HT-29 (cell line): ENCODE measurements around the gene LSM7. TPM values are rescaled to one million over a fixed set of nuclear protein-coding genes. Genes with fewer than 3 reads are reported as not detected.

Experiments
- DNase-seq: peaks from one replicate; pipeline ENCODE4 v3.0.0-alpha.2; 2015; ENCODE audit warnings: low spot score
- total RNA-seq: library from RNA; depleted of rRNA; stranded (reverse); fragments of >200 nt; shearing (Covaris generic); gene quantifications from 2 replicates; pipeline ENCODE4 v1.2.3, GENCODE V29; 2014

LSM7 gene
- total RNA-seq, 1 experiment from 2014 or later, result 306 TPM

DNA sequence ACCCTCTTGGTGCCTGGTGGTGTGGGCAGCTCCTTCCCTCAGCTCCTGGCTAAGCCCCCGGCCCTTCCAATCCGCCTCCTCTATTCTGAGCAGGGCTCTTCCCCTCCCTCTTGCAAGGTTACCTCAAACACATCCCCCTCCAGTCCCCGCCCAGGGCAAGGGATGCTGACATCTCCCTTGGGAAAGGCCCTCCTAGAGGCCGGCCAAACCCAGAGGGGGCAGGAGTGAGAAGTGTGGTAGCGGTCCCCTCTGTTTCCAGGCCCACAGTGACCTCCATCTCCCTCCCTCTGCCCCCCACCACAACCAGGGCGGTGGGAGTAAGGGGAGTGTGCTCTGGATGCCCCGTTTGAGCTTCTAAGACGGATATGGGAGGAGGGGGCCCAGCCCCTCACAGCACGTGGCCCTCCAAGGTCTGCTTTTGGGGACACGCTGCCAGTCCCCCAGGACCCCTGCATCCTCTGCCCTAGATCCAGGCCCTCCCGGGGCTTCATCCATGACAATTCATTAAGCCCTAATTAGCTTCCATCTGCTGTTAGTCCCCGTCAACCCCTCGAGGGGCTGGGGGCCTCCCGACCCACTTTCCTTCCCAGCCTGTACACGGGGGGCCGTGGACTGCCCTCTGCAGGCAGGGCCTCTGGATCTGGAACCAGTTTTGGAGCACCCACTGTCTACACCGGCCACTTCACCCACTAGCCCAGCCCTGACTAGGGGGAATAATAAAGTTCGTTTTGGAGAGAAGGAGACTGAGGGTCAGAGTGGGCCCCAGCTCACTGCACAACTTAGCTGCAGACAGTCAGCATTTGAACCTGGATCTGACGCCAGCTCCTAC is 22.7 kb downstream of the LSM7 start:
- no peak for DNase-seq

DNA sequence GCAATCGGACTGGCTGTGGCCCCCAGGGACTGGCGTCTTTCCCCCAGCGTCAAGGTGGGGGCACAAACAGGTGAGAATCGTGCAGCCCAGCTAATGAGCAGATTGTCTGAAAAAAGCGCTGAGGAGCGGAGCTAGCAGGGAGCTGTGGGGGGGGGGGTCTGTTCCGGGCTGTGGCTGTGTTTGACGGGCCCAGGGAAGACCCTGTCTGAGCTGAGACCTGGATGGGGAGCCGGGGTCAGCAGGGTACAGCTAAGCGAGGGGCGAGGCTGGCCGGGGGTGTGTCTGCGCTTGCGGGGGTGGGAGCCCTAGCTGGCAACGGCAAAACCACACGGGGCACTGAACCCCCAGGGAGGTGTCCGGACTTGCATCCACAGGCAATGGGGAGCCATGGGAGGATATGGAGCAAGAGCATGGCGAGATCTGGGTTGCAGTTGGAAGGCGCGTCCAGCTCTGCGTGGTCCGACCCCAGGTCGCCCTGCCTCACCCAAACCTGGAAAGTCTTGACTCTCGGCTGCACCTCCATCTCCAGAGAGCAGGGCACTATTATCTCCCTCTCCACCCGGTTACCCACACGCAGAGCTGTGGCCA is 25.1 kb downstream of the LSM7 start:
- no peak for DNase-seq

DNA sequence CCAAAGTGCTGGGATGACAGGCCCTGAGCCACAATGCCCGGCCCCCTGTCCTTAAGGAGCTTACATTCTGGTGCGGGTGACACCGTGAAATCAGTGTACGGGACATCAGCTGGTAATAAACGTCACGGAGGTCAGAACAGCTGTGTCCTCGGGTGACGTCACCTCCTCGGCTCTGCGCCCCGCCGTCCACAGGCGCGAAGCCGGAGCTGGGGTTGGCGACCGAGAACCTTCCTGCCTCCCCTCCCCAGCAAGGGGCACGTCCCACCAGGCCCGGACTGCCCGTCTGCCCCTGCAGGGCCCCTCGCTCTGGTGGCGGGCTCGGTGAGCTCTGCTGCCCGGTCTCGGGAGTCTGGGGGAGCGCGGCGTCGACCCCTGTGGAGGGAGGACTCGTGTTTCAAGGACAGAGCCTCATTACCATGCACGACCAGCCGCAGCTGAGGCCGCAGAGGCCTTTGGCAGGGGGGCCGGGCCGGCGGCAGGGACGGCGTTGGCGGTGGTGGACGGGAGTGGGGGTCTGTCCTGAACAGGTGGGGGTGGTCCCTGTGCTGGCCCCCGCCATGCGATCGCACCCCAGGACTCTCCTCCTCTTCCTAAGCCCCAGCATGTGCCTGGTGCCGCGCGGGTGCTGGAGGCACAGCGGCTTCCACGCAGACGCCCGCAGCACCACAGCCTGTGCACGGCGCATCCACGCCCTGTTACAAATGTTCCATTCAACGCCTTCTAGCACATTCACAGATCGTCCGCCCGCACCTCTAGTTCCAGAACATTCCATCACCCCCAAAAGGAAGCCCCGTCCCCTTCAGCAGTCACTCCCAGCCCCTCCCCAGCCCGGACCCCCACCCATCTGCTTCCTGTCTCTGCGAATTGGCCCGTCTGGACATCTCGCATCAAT is 25.8 kb downstream of the LSM7 start:
- no peak for DNase-seq

DNA sequence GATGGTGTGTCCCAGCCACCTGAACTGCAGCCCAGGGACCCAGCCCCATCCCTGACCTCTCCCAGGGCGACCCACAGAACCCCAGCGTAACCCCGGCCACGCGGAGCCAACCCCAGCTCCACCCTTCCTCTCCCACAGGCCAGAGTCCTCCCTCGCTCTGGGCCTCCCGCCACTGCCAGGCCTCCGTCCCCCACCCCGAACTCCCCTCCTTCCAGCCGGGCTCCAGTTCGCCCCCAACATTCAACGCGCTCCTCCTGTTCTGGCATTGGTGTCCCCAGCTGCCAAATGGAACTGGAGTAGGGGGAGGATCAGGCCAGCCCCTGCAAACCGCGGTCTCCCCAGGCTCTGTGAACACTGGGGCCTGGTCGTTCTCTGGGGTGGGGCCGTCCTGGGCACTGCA is 27.9 kb downstream of the LSM7 start:
- no peak for DNase-seq

DNA sequence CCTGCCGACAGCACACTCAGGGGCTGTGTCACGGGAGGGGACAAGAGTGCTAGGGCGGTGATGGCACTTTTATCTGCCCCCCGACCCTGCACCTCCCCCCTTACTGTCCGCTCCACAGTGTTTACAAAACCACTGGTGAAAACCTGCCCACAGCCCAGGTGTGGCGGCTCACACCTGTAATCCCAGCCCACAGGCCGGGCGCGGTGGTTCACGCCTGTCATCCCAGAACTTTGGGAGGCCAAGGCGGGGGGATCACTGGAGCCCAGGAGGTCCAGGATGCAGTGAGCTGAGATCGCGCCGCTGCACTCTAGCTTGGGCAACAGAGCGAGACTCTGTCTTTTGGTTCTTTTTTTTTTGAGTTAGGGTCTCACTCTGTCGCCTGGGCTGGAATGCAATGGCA is 32.2 kb downstream of the LSM7 start:
- no peak for DNase-seq

DNA sequence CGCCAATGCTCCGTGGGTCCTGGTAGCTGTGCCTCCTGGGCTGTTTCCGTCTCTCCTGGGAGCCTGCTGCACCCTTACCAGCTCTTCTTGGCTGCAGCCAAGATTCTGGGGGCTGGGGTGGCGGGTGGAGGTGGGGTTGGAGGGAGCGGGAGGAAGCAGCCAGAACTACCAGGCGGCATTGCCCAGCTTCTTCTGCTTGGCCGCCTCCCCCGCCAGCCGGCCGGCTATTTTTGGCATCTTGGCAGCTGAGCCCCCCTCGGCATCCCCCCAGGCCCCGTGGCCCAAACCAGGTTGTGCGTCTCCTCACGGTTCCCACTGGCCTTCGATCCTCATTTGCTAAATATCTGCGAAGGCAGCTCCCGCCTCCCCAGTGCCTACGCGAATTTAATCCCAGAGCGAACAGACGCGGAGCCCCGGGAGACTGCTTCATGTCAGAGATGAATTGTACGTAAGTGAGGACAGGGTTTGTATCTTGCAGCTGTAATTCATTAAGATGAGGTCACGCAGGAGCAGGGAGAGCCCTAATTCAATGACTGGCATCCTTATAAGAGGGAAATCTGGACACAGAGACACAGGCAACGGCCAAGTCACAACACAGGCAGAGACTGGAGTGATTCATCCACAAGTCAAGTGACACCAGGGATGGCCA is 33.6 kb downstream of the LSM7 start:
- no peak for DNase-seq

DNA sequence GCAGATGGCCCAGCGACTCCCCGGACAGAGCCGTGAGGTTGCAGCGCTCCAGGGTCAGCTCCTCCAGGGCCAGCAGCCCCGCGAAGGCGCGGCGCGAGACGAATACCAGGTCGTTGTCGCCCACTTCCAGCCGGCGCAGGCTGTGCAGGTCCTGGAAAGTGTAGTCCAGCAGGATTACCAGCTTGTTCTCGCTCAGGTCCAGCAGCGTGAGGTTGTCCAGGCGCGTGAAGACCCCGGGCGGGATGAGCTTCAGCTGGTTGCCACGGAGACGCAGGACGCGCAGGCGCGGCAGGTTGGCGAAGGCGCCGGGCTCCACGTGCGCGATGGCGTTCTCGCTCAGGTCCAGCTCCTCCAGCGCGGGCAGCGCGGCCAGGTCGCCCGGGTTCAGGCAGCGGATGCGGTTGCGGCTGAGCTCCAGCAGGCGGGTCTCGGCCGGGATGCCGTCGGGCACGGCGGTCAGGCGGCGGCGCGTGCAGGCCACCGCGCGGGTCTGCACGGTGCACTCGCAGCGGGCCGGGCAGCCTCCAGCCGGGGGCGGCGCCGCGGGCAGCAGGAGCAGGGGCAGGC is 37.1 kb downstream of the LSM7 start:
- no peak for DNase-seq

DNA sequence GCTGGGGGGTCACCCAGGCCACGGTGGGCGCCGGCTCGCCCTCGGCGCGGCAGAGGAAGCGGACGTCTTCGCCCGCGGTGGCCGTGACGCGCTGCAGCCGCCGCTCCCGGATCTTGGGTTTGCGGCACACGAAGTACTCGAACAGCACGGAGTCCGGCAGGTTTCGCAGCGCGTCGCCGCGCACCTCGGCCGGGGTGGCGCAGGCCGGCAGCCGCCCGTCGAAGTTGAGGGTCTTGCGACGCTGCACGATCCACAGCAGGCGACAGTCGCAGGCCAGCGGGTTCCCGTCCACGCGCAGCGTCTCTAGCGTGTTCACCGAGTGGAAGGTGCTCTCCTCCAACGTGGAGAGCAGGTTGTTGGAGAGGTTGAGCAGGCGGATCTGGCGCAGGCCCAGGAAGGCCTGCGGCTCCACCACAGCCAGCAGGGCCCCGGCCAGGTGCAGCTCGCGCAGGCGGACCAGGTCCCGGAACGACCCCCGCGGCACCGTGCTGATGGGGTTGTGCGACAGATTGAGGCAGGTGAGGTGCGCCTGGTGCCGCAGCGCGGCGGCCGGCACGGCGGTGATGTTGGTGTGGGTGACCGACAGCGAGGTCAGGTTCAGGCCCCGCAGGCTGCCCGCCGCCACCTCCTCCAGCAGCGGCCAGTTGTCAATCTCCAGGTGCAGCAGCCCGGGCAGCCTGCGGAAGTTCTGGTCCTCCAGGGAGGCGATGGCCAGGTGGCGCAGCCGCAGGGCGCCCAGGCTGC is 37.8 kb downstream of the LSM7 start:
- no peak for DNase-seq

DNA sequence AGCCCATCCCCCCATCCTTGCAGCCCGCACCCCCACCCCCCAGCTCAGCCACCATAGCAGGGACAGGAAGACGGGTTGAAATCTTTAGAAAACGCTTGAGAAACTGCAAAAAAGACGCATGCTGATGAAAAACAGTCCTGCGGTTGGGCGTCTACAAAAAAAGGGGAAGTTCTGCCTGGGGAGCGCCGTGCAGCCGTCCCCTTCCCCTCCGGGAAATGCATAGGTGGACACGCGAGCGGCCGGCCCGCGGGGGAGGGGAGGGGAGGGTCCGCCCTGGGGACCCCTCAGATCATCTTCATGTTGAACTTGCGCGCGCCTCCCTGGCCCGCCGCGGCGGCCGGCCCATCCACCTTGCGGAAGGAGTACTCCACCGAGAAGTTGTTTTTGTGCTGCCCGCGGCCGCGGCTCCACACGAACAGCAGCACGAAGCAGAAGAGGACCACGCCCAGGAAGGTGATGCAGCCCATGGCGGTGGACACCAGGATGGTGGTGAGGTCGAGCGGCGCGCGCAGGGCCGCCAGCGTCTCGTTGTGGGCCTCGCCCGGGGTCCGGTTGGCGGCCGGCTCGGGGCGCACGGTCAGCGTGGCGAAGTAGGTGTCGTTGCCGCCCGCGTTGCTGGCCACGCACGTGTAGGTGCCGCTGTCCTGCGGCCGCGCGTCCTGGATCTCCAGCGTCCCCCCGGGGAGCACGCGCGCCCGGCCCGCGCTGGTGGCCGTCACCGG is 38.5 kb downstream of the LSM7 start:
- DNase-seq, result no peak

DNA sequence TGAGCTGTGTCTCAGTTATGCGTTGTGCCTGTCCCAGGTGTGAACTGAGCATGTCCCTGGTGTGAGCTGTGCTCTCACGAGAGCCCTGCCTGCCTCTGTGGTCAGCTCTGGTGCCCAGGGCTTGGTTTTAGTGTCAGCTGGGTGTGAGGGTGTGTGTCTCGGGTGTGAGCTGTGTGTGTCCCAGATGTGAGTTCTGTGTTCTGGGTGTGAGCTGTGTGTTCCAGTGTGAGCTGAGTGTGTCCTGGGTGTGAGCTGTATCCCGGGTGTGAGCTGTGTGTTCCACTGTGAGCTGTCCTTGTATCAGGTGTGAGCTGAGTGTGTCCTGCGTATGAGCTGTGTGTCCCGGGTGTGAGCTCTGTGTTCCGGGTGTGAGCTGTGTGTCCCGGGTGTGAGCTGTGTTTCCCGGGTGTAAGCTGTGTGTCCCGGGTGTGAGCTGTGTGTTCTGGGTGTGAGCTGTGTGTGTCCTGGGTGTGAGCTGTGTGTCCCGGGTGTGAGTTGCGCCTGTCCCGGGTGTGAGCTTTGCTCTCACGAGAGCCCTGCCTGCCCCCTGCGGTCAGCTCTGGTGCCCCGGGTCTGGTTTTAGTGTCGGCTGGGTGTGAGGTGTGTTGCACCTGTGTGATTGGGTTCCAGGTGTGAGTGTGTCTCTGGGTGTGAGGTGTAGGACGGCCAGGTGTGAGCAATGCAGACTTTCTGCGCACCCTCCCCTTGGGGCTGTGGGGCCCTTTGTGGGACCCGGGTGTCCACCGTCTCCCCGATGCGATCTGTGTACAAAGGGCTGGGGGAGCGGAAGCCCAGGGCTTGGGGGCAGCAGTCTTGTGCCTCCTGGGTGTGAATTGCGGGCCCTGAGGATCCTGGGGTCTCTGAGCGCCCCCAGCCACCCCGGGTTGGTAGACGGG is 39.3 kb downstream of the LSM7 start:
- DNase-seq, result no peak

DNA sequence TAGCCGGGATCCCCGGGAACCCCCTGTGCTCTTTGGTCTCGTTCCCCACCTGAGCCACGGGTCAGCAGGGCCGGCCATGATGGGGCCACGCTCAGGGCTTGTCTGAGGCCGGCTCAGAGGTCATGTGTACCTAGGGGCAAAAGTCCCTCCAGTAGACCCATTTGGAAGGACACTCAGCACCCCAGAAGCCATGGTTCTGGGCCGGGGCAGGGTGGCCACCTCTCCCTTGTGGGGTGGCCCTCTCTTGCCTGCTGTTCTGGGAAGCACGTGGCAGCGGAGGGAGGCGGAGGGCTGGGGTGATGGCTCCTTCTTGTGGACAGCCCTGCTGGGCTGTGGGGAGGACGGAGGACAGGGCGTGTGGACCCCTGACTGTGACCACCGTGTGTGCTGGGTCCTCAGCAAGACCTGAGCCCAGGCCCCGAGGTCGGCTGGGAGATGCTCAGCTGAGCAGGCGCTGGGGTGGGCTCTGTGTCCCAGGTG is 40.0 kb downstream of the LSM7 start:
- no peak for DNase-seq

DNA sequence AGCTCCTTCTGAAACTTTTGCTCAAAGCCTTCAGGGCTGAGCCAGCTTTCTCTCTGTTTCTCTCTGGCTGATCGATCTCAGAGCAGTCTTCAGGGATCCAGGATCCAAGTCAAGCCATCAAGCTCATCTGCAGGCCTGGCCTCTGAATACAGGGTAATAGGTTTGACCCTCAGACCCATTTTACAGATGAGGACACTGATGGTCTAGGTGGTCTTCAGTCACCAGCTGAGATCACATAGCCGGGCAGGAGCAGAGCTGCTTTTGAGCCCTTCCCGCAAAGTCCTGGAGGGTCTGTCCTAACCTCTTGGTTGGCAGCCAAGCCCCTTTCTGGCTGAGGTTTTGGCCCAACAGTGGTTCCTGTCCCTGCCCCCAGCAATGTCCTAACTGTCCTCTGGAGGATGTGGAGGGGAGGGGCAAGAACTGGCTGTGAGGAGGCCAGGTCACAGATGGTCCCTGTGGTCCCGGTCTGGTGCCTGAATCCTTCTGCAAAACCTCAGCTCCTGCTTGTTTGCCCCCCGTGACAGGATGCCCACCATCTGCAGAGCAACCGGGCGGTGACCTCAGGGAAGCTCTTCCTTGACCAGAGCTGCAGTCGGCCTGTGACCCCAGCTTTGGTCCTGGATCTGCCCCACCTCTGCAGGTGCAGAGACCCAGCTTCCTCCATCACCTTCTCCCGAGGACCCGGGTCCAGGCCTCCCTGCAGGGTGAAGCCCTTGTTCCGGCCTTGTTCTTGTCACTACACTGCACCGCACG is 40.6 kb downstream of the LSM7 start:
- no peak for DNase-seq

DNA sequence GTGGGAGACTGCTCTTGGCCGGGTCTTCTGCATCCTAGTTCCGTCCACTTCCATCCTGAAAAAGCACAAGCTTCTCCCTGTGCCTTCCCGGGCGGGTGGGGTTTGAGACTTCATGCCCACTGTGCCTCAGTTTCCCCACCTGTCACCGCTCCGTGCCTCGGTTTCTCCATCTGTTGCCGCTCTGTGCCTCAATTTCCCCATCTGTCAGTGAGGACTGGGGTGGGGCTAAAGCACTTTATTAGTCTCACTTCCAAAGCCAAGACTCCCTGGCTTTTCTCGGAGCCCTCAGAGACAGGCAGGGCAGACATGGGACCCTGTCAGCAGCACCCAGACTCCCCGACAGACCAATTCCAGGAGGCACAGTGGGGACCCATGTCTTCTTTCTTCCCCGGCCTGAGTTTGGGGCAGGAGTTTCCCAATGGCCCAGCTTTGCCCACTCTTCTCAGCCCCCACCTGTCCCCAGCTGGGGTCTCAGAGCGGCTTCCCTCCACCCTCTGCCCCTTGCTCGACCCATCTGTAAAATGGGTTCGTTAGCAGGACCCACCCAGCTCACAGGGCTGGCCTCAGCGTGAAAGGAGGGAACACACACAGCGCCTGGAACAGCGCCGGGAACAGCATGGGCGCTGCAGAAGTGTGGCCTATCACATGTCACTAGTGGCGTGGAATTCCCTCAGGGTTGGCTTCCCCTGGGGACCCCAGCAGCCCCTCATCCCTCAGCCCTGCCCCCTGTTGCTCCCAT is 41.8 kb downstream of the LSM7 start:
- DNase-seq, result no peak

DNA sequence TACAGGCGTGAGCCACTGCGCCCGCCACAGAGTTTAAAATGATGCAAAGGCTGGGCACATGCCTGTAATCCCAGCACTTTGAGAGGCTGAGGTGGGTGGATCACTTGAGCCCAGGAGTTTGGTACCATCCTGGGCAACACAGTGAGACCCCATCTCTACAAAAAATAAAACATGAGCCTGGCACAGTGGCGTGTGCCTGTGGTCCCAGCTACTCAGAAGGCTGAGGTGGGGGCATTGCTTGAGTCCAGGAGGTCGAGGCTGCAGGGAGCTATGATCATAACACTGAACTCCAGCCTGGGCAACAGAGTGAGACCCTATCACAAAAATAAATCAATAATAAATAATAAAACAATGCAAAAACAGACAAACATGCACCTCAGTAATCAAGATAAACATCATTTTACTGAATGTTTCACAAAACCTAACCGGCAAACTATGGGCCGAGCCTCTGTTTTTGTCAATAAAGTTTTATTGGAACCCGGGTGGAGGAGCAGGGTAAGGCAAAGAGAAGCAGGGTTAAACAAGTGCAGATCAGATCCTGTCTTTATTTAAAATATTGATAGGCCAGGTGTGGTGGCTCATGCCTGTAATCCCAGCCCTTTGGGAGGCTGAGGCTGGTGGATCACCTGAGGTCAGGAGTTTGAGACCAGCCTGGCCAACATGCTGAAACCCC is 44.4 kb downstream of the LSM7 start:
- DNase-seq, result no peak

DNA sequence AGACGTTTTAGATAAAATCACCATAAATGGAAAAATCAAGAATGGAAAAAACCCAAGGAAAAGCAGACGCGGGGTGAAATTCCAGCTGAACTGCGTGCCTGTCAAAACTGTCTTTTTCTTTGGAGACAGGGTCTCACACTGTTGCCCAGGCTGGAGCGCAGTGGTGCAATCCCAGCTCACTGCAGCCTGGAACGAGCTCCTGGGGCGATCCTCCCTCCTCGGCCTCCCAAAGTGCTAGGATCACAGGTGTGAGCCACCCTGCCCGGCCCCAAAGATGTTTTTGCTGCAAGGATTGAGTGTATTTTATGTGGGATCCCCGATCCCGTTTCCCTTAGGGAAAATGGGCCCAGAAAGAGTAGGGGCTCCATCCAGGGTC is 45.5 kb downstream of the LSM7 start:
- no peak for DNase-seq

DNA sequence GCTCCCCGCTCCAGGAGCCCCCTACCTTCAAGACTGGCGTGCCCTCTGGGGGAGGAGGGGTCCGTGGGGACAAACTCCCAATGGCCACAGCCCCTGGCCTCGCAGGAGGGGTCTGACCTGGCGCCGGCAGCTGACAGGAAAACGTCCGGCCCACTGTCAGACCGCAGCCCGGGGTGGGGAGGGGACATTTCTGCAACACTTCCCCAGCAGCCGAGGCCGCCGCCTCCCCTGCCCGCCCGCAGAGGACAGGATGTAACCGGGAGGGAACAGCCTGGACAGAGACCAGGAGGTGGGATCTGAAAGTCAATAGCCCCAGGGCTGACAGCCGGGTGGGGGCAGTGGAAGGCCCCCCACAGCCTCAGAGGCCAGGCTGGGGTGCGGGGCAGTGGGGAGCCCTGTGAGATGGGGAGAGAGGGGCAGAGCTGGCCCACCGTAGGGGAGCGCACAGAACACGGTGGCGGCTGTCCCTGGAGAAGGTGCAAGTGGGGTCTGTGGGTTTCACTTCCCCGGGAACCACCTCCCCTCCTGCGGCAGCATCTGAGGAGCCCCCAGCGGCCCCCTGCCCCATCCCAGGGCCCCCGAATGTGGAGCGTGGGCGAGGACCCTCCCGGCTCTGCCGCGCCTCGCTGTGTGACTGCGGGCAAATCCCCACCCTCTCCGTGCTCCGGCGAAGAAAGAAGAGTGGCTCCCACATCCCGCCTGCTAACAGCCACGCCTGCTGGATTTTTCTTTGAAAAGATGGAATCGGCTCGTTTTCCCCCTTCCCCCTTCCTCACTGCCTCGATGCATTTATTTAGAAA is 46.1 kb downstream of the LSM7 start, which contains the start of gene PEAK3:
TSS of gene PEAK3 (minus strand) at position 114 of the 800 bp plus-strand sequence. CDS start 1,244 bp downstream, outside the sequence.
- DNase-seq, result no peak
